OCI-LY3 (cell line): ENCODE measurements around the gene DHDDS.

Experiments
- H2AFZ ChIP-seq: fragments of 200-600, 300-600 bp; shearing (Covaris generic); 2 replicates; pipeline ENCODE4 v1.6.0; 2014; ENCODE audit warnings: antibody characterized with exemption, low read depth, low read length
- H3K27ac ChIP-seq: fragments of 200-600, 300-600 bp; sonication (generic); 2 replicates; pipeline ENCODE4 v1.5.1; 2014; ENCODE audit warnings: mild to moderate bottlenecking, low read length, moderate library complexity, mixed read lengths
- H3K27me3 ChIP-seq: fragments of 200-600, 300-600 bp; sonication (generic); 2 replicates; pipeline ENCODE4 v1.6.1; 2014; ENCODE audit warnings: low read depth, low read length, mixed read lengths
- H3K36me3 ChIP-seq: fragments of 200-600, 300-600 bp; sonication (generic); replicated peaks from 2 replicates; pipeline ENCODE3; 2014; ENCODE audit warnings: low read depth, low read length, mixed read lengths
- H3K4me1 ChIP-seq: fragments of 300-600, 200-600 bp; sonication (generic); 2 replicates; pipeline ENCODE4 v1.6.1; 2014; ENCODE audit warnings: low read length, mixed read lengths
- H3K4me2 ChIP-seq: fragments of 200-600, 300-600 bp; sonication (generic); 2 replicates; pipeline ENCODE4 v1.6.1; 2014; ENCODE audit warnings: low read length, mixed read lengths
- H3K4me3 ChIP-seq: fragments of 300-600, 200-600 bp; sonication (generic); 2 replicates; pipeline ENCODE4 v1.5.1; 2014; ENCODE audit warnings: antibody characterized with exemption, mild to moderate bottlenecking, low read length, moderate library complexity
- H3K79me2 ChIP-seq: fragments of 300-600, 200-600 bp; shearing (Covaris generic); 2 replicates; pipeline ENCODE4 v1.6.1; 2014; ENCODE audit warnings: mild to moderate bottlenecking, low read length, mixed read lengths
- H3K9ac ChIP-seq: fragments of 300-600, 200-600 bp; shearing (Covaris generic); 2 replicates; pipeline ENCODE4 v1.6.0; 2014; ENCODE audit warnings: mild to moderate bottlenecking, low read length, moderate library complexity
- H3K9me3 ChIP-seq: fragments of 200-600, 300-600 bp; shearing (Covaris generic); 2 replicates; pipeline ENCODE4 v1.6.1; 2014; ENCODE audit warnings: low read length, mixed read lengths; ENCODE audit not compliant: insufficient read depth
- H4K20me1 ChIP-seq: fragments of 200-600, 300-600 bp; sonication (generic); 2 replicates; pipeline ENCODE4 v1.6.1; 2016; ENCODE audit warnings: low read length, mixed read lengths; ENCODE audit not compliant: insufficient read depth
- CTCF ChIP-seq: fragments of 200-600, 300-600 bp; sonication (generic); IDR thresholded peaks from 2 replicates; pipeline ENCODE4 v1.5.1; 2014; ENCODE audit warnings: antibody characterized with exemption, low read length, low read depth
- EZH2phosphoT487 ChIP-seq: fragments of 200-600 bp; shearing (Covaris generic); IDR thresholded peaks from 2 replicates; pipeline ENCODE4 v1.6.1; 2018; ENCODE audit warnings: antibody characterized with exemption, mixed run types, low read depth

DHDDS gene

GRCh38 chr1:26493938-26494337 is 61.8 kb downstream of the DHDDS start:
- TF ChIP-seq CTCF, result no peak
- TF ChIP-seq EZH2phosphoT487, result no peak
- H4K20me1 ChIP-seq, result no peaks in the 10 kb centered on the region
- H3K9ac ChIP-seq, result no peak overlapping the region
- no peak overlapping the region for H3K27ac ChIP-seq
- no peaks in the 10 kb centered on the region for H3K9me3 ChIP-seq
- no peak overlapping the region for H2AFZ ChIP-seq
- no peaks in the 10 kb centered on the region for H3K79me2 ChIP-seq
- H3K4me2 ChIP-seq, result peak overlapping the region; percentile 74; the same call in 1 of the 2 replicates
- H3K4me3 ChIP-seq, result no peak overlapping the region
- H3K4me1 ChIP-seq, result peaks cover 23% of the 10 kb centered on the region
- H3K36me3 ChIP-seq, result no peaks in the 10 kb centered on the region
- no peaks in the 10 kb centered on the region for H3K27me3 ChIP-seq

DNA sequence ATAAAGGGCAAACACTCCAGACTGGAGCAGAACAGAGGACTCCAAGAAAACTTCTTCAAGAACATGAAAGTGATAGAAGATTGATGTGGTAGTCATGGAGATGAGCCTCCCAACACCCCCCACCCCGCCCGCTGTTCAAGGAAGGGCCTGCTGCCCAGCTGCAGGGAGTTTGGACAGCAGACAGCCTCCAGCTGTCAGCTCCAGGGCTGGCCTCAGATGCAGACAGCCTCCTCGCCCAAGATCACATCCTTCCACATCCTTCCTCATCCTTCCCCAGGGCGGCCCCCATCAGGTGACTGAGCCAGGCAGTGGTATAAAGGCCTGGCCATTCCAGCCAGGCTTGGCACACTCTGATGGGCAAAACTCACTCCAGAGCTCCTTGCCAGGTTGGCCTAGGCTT is 64.7 kb downstream of the DHDDS start:
- Histone ChIP-seq H4K20me1 (no peaks in the 10 kb centered on the region), H3K27ac (no peak overlapping the region), H3K36me3 (no peaks in the 10 kb centered on the region), H3K79me2 (no peaks in the 10 kb centered on the region; the same call in 1 of the 2 replicates), H3K9ac (no peak overlapping the region), H2AFZ (no peak overlapping the region), H3K4me1 (peaks cover 26% of the 10 kb centered on the region), H3K9me3 (no peaks in the 10 kb centered on the region), H3K4me2 (no peak overlapping the region), H3K4me3 (no peak overlapping the region), H3K27me3 (no peaks in the 10 kb centered on the region)
- TF ChIP-seq EZH2phosphoT487 (no peak), CTCF (no peak)

GRCh38 chr1:26498894-26499293 is 66.8 kb downstream of the DHDDS start:
- H3K79me2 ChIP-seq, result no peaks in the 10 kb centered on the region; the same call in 1 of the 2 replicates
- no peaks in the 10 kb centered on the region for H3K36me3 ChIP-seq
- H4K20me1 ChIP-seq, result no peaks in the 10 kb centered on the region

More at GRCh38 chr1:26498894-26499293, 66.8 kb downstream of the DHDDS start:
- Histone ChIP-seq H3K27me3 (no peaks in the 10 kb centered on the region), H3K4me3 (no peak overlapping the region), H3K4me2 (no peak overlapping the region), H3K9me3 (no peaks in the 10 kb centered on the region), H3K4me1 (peaks cover 13% of the 10 kb centered on the region), H3K9ac (no peak overlapping the region), H3K27ac (no peak overlapping the region), H2AFZ (no peak overlapping the region)
- no peak for TF ChIP-seq EZH2phosphoT487
- no peak for TF ChIP-seq CTCF
